Right cardiac atrium (tissue), 5 donors: ENCODE results near the gene AGAP1. TPM values are rescaled to one million over a fixed set of nuclear protein-coding genes. Genes with fewer than 3 reads are reported as not detected.

Source experiments
- ATAC-seq, 2 donors: fragments of 200-7000 bp; cut with Tn5 transposase; one replicate each; pipeline versions ENCODE4 v1.8.0 to v1.9.1; 2020; ENCODE audit warnings: moderate library complexity in 2 of 2, mild to moderate bottlenecking in 1 of 2
- DNase-seq, 3 donors: peaks; one replicate each; pipeline ENCODE4 v3.0.0-alpha.2; 2020
- H3K27ac ChIP-seq: one replicate; pipeline ENCODE4 v1.5.1; 2013; ENCODE audit warnings: mild to moderate bottlenecking, low read length, control low read depth, moderate library complexity
- H3K27me3 ChIP-seq: one replicate; pipeline ENCODE4 v1.6.1; 2013; ENCODE audit not compliant: control insufficient read depth, insufficient read depth
- H3K4me1 ChIP-seq: one replicate; pipeline ENCODE4 v1.6.1; 2013; ENCODE audit warnings: low read length; ENCODE audit not compliant: control insufficient read depth, insufficient read depth
- H3K4me3 ChIP-seq: one replicate; pipeline ENCODE4 v1.5.1; 2013; ENCODE audit warnings: low read length, control low read depth
- H3K9me3 ChIP-seq: one replicate; pipeline ENCODE4 v1.6.1; 2013; ENCODE audit warnings: low read length; ENCODE audit not compliant: control insufficient read depth
- WGBS: extraction: QIAGEN DNeasy Blood & Tissue Kit; methylation state at CpG from one replicate; pipeline ENCODE4 v1.1.7; 2013; 5-methylcytosine and 5-hydroxymethylcytosine counted together
- intact Hi-C, 4 donors: fragments of 100-400 bp; cut with DNase I; formaldehyde crosslinking; loops; one replicate each; pipeline versions ENCODE4 v1.11.0 to v1.14.0; 2022 to 2023
- polyA plus RNA-seq: library from polyadenylated mRNA; stranded (reverse); fragments of 200-250 nt; gene quantifications from one replicate; pipeline ENCODE4 v1.2.3, GENCODE V29; 2013
- total RNA-seq, 4 donors: library from RNA; stranded (reverse); fragmentation: NEBNext Ultra II Directional; extraction: Animal tissue kit (Norgen Biotek cat#: 25700); gene quantifications; one replicate each; pipeline ENCODE4 v1.2.1, GENCODE V29; 2021
- donor health status: healthy with polysubstance abuse.
- donor health status: DM: no; HTN: yes; CAD: no.
- donor health status: DM: no; HTN: no; CAD: no.
- donor health status: DM: no; HTN: yes; CAD: no; lungs with severe emphysema.
- donor health status: DM: yes; HTN: yes; CAD: no.

AGAP1 gene
- total and polyA plus RNA-seq, 5 donors = 10.5 to 25.3 (median 22.6) TPM

- intact Hi-C loops = no loop called here
- Histone ChIP-seq H3K4me3 (no peak overlapping the region), H3K4me1 (no peaks in the 10 kb centered on the region), H3K27ac (no peak overlapping the region), H3K27me3 (no peaks in the 10 kb centered on the region), H3K9me3 (no peaks in the 10 kb centered on the region)
- ATAC-seq (no peak), DNase-seq (no peak)
- 93% methylated on average over 7 of the region's 7 CpGs for WGBS
These were observed 652.6 kb downstream of the AGAP1 start for GRCh38 chr2:236146436-236146835.

DNA sequence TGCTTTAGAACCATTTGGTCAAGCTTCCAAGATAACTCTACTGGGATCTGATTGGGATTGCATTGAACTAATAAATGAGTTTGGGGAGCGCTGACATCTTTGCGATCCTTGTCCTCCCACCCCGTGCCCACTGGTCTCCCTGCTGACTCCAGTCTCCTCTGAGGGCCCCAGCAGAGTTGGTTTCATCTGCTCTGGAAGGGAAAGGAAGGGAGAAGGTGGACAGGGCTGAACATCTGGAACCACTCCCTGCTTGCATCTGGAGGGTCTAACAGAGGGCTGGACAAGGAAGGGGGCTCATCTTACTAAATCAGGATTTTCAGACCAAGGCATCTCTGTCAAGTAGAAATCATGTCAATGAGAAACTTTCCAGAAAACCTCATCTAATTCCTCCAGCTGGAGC lies 661.6 kb downstream of the AGAP1 start:
- ATAC-seq (no peak), DNase-seq (peak in 1 of 3 donors; percentile 13)
- Histone ChIP-seq H3K27me3 (no peaks in the 10 kb centered on the region), H3K9me3 (no peaks in the 10 kb centered on the region), H3K4me1 (no peaks in the 10 kb centered on the region), H3K4me3 (no peak overlapping the region), H3K27ac (no peak overlapping the region)
- 84% methylated on average over 3 of the region's 3 CpGs for WGBS
- intact Hi-C loops = no loop called here

- WGBS = 93% methylated on average over 16 of the region's 16 CpGs
- no peak overlapping the region for H3K27ac ChIP-seq
- DNase-seq = peak in 1 of 3 donors; percentile 40
- no peaks in the 10 kb centered on the region for H3K4me1 ChIP-seq
- intact Hi-C loops = no loop called here
- ATAC-seq = no peak
- H3K9me3 ChIP-seq = no peaks in the 10 kb centered on the region
- H3K27me3 ChIP-seq = no peaks in the 10 kb centered on the region
- H3K4me3 ChIP-seq = no peak overlapping the region
These were observed 662.4 kb downstream of the AGAP1 start for GRCh38 chr2:236156095-236156859.

GRCh38 chr2:236156860-236157194 lies 663.0 kb downstream of the AGAP1 start:
- H3K4me3 ChIP-seq = no peak overlapping the region
- DNase-seq (peak in 1 of 3 donors; percentile 18), ATAC-seq (no peak)
- H3K27me3 ChIP-seq = no peaks in the 10 kb centered on the region
- no peaks in the 10 kb centered on the region for H3K9me3 ChIP-seq
- no peak overlapping the region for H3K27ac ChIP-seq
- WGBS = 83% methylated on average over 7 of the region's 7 CpGs
- intact Hi-C loops = no loop called here
- no peaks in the 10 kb centered on the region for H3K4me1 ChIP-seq

DNA sequence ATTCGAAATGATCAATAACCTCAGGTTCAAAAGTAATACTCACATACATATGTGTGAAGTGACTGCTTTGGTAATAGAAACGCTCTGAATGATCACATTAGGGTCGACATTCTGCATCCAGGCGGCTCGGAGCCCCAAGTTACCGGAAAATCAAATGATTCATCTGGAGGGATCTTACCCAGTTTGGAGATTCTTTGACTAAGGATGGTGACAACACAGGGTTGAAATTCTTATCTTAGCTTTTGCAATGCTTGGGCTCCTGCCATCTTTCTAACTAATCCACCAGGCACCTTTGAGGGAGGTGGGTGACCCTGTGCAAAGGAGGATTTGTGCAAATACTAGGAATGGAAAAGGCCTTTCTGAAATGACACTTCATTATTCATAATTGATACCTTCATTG lies 663.5 kb downstream of the AGAP1 start:
- no peak overlapping the region for H3K27ac ChIP-seq
- whole genome bisulfite sequencing = 93% methylated on average over 6 of the region's 6 CpGs
- ATAC-seq (no peak), DNase-seq (no peak)
- H3K4me3 ChIP-seq = no peak overlapping the region
- intact Hi-C loops = no loop called here
- H3K9me3 ChIP-seq = no peaks in the 10 kb centered on the region
- no peaks in the 10 kb centered on the region for H3K4me1 ChIP-seq
- H3K27me3 ChIP-seq = no peaks in the 10 kb centered on the region

DNA sequence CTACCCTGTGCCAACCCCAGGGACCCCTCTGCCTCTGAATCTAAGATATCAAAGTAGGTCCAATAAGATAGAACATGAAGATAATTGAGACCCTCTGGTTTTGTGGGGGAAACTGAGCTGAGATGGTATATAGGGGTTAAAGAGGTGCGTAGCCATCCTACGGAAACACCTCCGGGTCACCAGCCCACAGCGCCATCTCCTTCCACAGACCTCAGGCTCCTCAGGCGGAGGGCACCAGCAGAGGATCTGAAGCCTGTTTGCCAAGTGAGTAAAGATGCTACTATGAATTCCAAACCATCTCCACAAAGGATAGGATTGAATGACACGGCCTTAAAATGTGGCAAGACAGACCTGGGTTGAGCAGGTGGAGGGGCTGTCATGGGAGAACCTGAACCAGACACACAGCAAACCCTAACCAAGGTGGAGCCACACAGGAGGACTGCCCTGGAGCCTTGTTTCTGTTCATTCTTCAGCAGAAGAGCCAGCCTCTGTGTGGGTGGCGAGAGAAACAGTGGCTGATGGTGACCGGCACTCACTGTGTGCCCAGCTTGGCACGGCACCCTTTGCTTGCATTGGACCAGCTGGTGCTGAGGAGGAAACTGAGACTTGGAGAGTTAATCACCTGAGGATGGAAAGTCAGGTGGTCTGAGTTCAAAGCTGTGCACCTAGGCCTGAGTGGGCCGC lies 664.1 kb downstream of the AGAP1 start:
- H3K27me3 ChIP-seq = no peaks in the 10 kb centered on the region
- no peaks in the 10 kb centered on the region for H3K9me3 ChIP-seq
- 88% methylated on average over 10 of the region's 10 CpGs for WGBS
- H3K4me3 ChIP-seq = no peak overlapping the region
- ATAC-seq (no peak), DNase-seq (peak in 1 of 3 donors; percentile 4)
- no peaks in the 10 kb centered on the region for H3K4me1 ChIP-seq
- no peak overlapping the region for H3K27ac ChIP-seq
- intact Hi-C loops = no loop called here

- Histone ChIP-seq H3K4me3 (no peak overlapping the region), H3K27ac (no peak overlapping the region), H3K27me3 (no peaks in the 10 kb centered on the region), H3K9me3 (no peaks in the 10 kb centered on the region), H3K4me1 (no peaks in the 10 kb centered on the region)
- intact Hi-C loops = no loop called here
- ATAC-seq = no peak
- peak in 1 of 3 donors; percentile 39 for DNase-seq
- 25% methylated on average over 45 of the region's 45 CpGs for WGBS
These were observed 665.3 kb downstream of the AGAP1 start for GRCh38 chr2:236158969-236159777.

DNA sequence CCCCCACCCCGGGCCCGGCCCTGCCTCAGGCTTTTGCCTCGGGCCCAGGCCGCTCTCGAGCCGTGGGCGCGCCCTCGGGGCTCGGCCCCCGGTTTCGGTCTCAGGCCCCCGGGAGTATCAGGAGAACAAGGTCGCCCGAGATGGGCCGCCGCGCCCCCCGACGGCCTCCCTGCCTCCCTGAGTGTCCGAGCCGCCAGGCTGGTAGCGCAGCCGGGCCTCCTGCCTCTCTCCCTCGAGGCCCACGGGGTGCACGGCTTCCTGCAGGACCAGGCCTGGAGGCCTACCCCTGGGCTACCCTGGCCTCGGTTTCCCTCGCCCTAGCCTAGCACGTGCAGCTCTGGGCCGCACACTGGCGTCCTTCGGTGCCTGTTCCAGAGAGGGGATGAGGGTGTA lies 665.9 kb downstream of the AGAP1 start:
- H3K27ac ChIP-seq = no peak overlapping the region
- DNase-seq = peak in 1 of 3 donors; percentile 55
- intact Hi-C loops = no loop called here
- WGBS = 11% methylated on average over 33 of the region's 33 CpGs
- no peak for ATAC-seq
- no peaks in the 10 kb centered on the region for H3K4me1 ChIP-seq
- H3K9me3 ChIP-seq = no peaks in the 10 kb centered on the region
- no peak overlapping the region for H3K4me3 ChIP-seq
- no peaks in the 10 kb centered on the region for H3K27me3 ChIP-seq

- intact Hi-C loops = no loop called here
- WGBS = 33% methylated on average over 22 of the region's 22 CpGs
- Histone ChIP-seq H3K4me1 (no peaks in the 10 kb centered on the region), H3K27ac (no peak overlapping the region), H3K27me3 (no peaks in the 10 kb centered on the region), H3K4me3 (no peak overlapping the region), H3K9me3 (no peaks in the 10 kb centered on the region)
- no peak for ATAC-seq
- DNase-seq = peak in 1 of 3 donors; percentile 46
These were observed 666.7 kb downstream of the AGAP1 start for GRCh38 chr2:236160366-236161081.

DNA sequence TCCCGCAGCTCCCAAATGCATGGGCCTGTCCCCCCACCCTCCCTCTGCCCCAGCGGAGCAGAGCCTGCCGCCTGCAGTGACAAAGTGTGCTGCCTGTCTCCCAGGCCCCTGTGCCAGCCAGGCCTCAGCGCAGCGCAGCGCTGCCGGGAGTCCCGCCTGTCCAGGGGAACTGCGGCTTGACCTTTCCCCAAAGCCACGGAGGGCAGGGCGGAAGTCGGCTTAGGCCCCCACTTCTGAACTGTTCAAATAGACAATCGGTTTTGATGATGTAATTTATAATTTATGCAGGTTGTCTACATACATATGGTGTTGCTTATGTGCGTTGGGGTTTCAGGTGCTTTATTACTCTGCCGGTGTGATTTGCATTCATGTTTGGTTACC lies 667.2 kb downstream of the AGAP1 start:
- no peaks in the 10 kb centered on the region for H3K4me1 ChIP-seq
- no peaks in the 10 kb centered on the region for H3K27me3 ChIP-seq
- no peak overlapping the region for H3K27ac ChIP-seq
- peak in 1 of 3 donors; percentile 21 for DNase-seq
- H3K9me3 ChIP-seq = no peaks in the 10 kb centered on the region
- 60% methylated on average over 15 of the region's 15 CpGs for WGBS
- ATAC-seq = no peak
- intact Hi-C loops = no loop called here
- H3K4me3 ChIP-seq = no peak overlapping the region
